22Rv1 (cell line): ENCODE measurements around the gene HABP2.

Experiments used
- CTCF ChIP-seq: fragments of 450-650 bp; IDR thresholded peaks from 2 replicates; pipeline ENCODE4 v1.5.1; 2017; ENCODE audit warnings: mild to moderate bottlenecking
- ZFX ChIP-seq: fragments of 450-650 bp; IDR thresholded peaks from 2 replicates; pipeline ENCODE4 v1.6.1; 2017; ENCODE audit warnings: antibody characterized with exemption, borderline replicate concordance

GRCh38 chr10:113557903-113558321 is 5.1 kb downstream of the HABP2 start:
- no peak for TF ChIP-seq CTCF
- no peak for TF ChIP-seq ZFX
